OCI-LY7 (cell line): Measurements from ENCODE around the gene ZNF14. TPM values are rescaled to one million over a fixed set of nuclear protein-coding genes. Genes with fewer than 3 reads are reported as not detected.
"Not testable (repeated sequence)": the region's sequence is repeated elsewhere in the genome, so short reads cannot be mapped to it uniquely, and the experiment has no call there.

Source experiments
- BruUV-seq: library from RNA; stranded (reverse); fragments of 400-500 nt; replicated peaks from 2 replicates; lab custom pipeline; 2021; lab: Mats Ljungman, UMichigan
- CTCF ChIA-PET: fragments of 300-600 bp; sonication (Branson Sonifier 250); formaldehyde crosslinking; loops from one replicate; lab custom pipeline; 2022; ENCODE audit warnings: antibody characterized with exemption; ENCODE audit not compliant: unreplicated experiment; lab: Charles Lee
- POLR2A ChIA-PET: fragments of 300-600 bp; sonication (Branson Sonifier 250); formaldehyde crosslinking; loops from one replicate; lab custom pipeline; 2022; ENCODE audit warnings: antibody characterized with exemption; lab: Charles Lee
- DNase-seq: peaks from one replicate; pipeline ENCODE4 v3.0.0-alpha.2; 2015; ENCODE audit warnings: low spot score
- H2AFZ ChIP-seq: fragments of 200-600 bp; sonication (generic), shearing (Covaris generic); 2 replicates; pipeline ENCODE4 v1.6.1; 2014; ENCODE audit warnings: mild to moderate bottlenecking, antibody characterized with exemption, low read length, moderate library complexity
- H3K27ac ChIP-seq: fragments of 200-600 bp; sonication (generic); 2 replicates; pipeline ENCODE4 v1.5.1; 2014; ENCODE audit warnings: mixed run types, low read depth, mild to moderate bottlenecking, moderate library complexity, low read length, inconsistent platforms; ENCODE audit not compliant: poor library complexity, severe bottlenecking
- H3K36me3 ChIP-seq: fragments of 200-600 bp; sonication (generic); 2 replicates; pipeline ENCODE4 v1.6.1; 2014; ENCODE audit warnings: mild to moderate bottlenecking, antibody characterized with exemption, low read length, moderate library complexity, mixed read lengths; ENCODE audit not compliant: insufficient read depth
- H3K4me1 ChIP-seq: fragments of 200-600 bp; sonication (generic); 2 replicates; pipeline ENCODE4 v1.5.1; 2014; ENCODE audit warnings: mild to moderate bottlenecking, low read length; ENCODE audit not compliant: insufficient read depth, poor library complexity, severe bottlenecking
- H3K4me2 ChIP-seq: fragments of 200-600 bp; sonication (generic); 2 replicates; pipeline ENCODE4 v1.6.1; 2014; ENCODE audit warnings: mild to moderate bottlenecking, low read length
- H3K4me3 ChIP-seq: fragments of 200-600 bp; sonication (generic); 2 replicates; pipeline ENCODE4 v1.5.1; 2014; ENCODE audit warnings: mild to moderate bottlenecking, low read depth, low read length; ENCODE audit not compliant: poor library complexity, severe bottlenecking
- H3K79me2 ChIP-seq: fragments of 200-600 bp; sonication (generic); 2 replicates; pipeline ENCODE4 v1.6.1; 2016; ENCODE audit warnings: low read depth, mild to moderate bottlenecking, low read length, moderate library complexity, mixed read lengths; ENCODE audit not compliant: insufficient read depth
- H3K9me2 ChIP-seq: fragments of 200-600 bp; sonication (generic); 2 replicates; pipeline ENCODE4 v1.6.1; 2016; ENCODE audit warnings: mild to moderate bottlenecking, low read length, mixed read lengths; ENCODE audit not compliant: insufficient read depth
- H3K9me3 ChIP-seq: fragments of 200-600 bp; sonication (generic); 2 replicates; pipeline ENCODE4 v1.6.1; 2014; ENCODE audit warnings: mild to moderate bottlenecking, mixed run types, low read length, mixed read lengths
- H4K20me1 ChIP-seq: fragments of 200-600 bp; sonication (generic); 2 replicates; pipeline ENCODE4 v1.6.1; 2014; ENCODE audit warnings: mild to moderate bottlenecking, antibody characterized with exemption, low read length, moderate library complexity, mixed read lengths; ENCODE audit not compliant: insufficient read depth
- CTCF ChIP-seq: fragments of 200-600 bp; sonication (generic); conservative IDR thresholded peaks from 2 replicates; pipeline ENCODE4 v1.5.1; 2014; ENCODE audit warnings: mild to moderate bottlenecking, antibody characterized with exemption, low read length, moderate library complexity, mixed read lengths
- EZH2phosphoT487 ChIP-seq: fragments of 200-600 bp; sonication (generic); IDR thresholded peaks from 2 replicates; pipeline ENCODE4 v1.6.1; 2018; ENCODE audit warnings: low read depth, borderline replicate concordance, mild to moderate bottlenecking, mixed run types, antibody characterized with exemption, low read length, moderate library complexity, mixed read lengths
- intact Hi-C: fragments of 100-400 bp; cut with micrococcal nuclease; formaldehyde crosslinking; loops from one replicate; pipeline ENCODE4 v1.10.0; 2022; ENCODE audit not compliant: unreplicated experiment
- total RNA-seq, 2 experiments: library from RNA; depleted of rRNA in 1 of 2; stranded (reverse); fragments of >200 nt in 1 of 2; shearing (Covaris generic) in 1 of 2; gene quantifications; 2 replicates each; pipeline ENCODE4 v1.2.3, GENCODE V29; 2014 to 2022

Gene ZNF14
- total RNA-seq, 2 experiments from 2014 or later: 4.5 to 7.0 TPM

DNA sequence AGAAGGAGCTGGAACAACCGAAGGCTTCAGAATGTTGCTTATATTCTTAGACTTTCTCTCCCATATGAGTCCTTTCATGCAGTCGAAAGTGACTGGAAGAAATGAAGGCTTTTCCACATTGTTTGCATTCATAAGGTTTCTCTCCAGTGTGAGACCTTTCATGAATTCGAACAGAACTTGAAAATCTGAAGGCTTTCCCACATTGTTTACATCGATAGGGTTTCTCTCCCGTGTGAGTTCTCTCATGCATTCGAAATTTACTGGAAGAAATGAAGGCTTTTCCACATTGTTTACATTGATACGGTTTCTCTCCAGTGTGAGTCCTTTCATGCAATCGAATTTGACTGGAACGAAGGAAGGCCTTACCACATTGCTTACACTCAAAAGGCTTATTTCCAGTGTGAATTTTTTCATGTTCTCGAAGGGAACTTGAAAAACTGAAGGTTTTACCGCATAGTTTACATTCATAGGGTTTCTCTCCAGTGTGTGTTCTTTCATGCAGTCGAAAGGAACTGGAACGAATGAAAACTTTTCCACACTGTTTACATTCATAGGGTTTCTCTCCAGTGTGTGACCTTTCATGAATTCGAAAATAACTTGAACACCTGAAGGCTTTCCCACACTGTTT, 21.5 kb downstream of the ZNF14 start:
- Histone ChIP-seq H3K9me2 (no peaks in the 10 kb centered on the region), H3K27ac (no peak overlapping the region), H3K4me3 (no peak overlapping the region), H3K4me1 (no peaks in the 10 kb centered on the region), H3K79me2 (peaks cover 3% of the 10 kb centered on the region; the same call in 1 of the 2 replicates), H3K36me3 (peaks cover 83% of the 10 kb centered on the region), H4K20me1 (no peaks in the 10 kb centered on the region), H2AFZ (no peak overlapping the region), H3K4me2 (no peak overlapping the region), H3K9me3 (peaks cover 71% of the 10 kb centered on the region)
- POLR2A ChIA-PET: no interaction called here
- CTCF ChIA-PET: no interaction called here
- no peak for DNase-seq
- BruUV-seq: no TSS peak
- TF ChIP-seq EZH2phosphoT487: no peak
- TF ChIP-seq CTCF: no peak
- intact Hi-C loops: no loop called here

DNA sequence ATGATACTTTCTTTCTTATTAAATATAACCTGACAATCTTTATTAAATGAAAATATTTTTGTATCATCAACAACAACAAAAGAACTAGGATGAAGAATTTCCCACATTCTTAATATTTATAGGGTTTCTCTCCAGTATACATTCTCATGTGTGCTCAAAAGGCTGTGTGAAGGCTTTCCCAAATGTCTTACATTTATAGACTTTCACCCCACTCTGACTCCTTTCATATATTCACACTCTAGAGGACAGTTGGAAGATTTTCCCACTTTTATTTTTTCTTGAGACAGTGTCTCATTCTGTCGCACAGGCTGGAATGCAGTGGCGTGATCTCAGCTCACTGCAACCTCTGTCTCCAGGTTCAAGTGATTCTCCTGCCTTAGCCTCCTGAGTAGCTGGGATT, 22.4 kb downstream of the ZNF14 start:
- no TSS peak for BruUV-seq
- no peak for DNase-seq
- ChIA-PET POLR2A (interaction anchor here (0.5 kb wide), 1 partner anchor 39 kb away, joined by 3 read pairs; no protein-coding TSS in a partner anchor), CTCF (no interaction called here)
- TF ChIP-seq CTCF (no peak), EZH2phosphoT487 (no peak)
- intact Hi-C loops: no loop called here
- Histone ChIP-seq H3K79me2 (no peaks in the 10 kb centered on the region), H3K4me3 (no peak overlapping the region), H3K4me2 (no peak overlapping the region), H3K4me1 (no peaks in the 10 kb centered on the region), H2AFZ (no peak overlapping the region), H3K9me3 (peaks cover 63% of the 10 kb centered on the region), H3K9me2 (no peaks in the 10 kb centered on the region), H4K20me1 (no peaks in the 10 kb centered on the region), H3K36me3 (peaks cover 74% of the 10 kb centered on the region), H3K27ac (no peak overlapping the region)

GRCh38 chr19:19704836-19705235, 28.1 kb downstream of the ZNF14 start:
- Histone ChIP-seq H3K4me3 (no peak overlapping the region), H3K27ac (no peak overlapping the region), H3K9me3 (peaks cover 16% of the 10 kb centered on the region), H3K4me2 (no peak overlapping the region), H2AFZ (no peak overlapping the region), H3K9me2 (no peaks in the 10 kb centered on the region), H3K36me3 (peaks cover 17% of the 10 kb centered on the region), H3K4me1 (no peaks in the 10 kb centered on the region), H3K79me2 (no peaks in the 10 kb centered on the region), H4K20me1 (no peaks in the 10 kb centered on the region)
- no TSS peak for BruUV-seq
- ChIA-PET POLR2A (interaction anchor here (1.3 kb wide), 1 partner anchor 28 kb away, joined by 3 read pairs; the partner anchor contains the start of gene ZNF14), CTCF (no interaction called here)
- no peak for DNase-seq
- intact Hi-C loops: no loop called here
- TF ChIP-seq CTCF (no peak), EZH2phosphoT487 (no peak)

- BruUV-seq, H3K4me2 ChIP-seq, H3K79me2 ChIP-seq, H3K9me3 ChIP-seq, H3K27ac ChIP-seq, H4K20me1 ChIP-seq, H3K9me2 ChIP-seq, DNase-seq, H3K36me3 ChIP-seq, H3K4me3 ChIP-seq, H3K4me1 ChIP-seq, H2AFZ ChIP-seq, intact Hi-C loops, CTCF ChIA-PET, POLR2A ChIA-PET: not testable (repeated sequence)
Measured at GRCh38 chr19:19700493-19700892, 32.4 kb downstream of the ZNF14 start.
